ENCODE data around the gene SPIRE1. TPM values are rescaled to one million over a fixed set of nuclear protein-coding genes. Genes with fewer than 3 reads are reported as not detected.
"Not testable (repeated sequence)": the region's sequence is repeated elsewhere in the genome, so short reads cannot be mapped to it uniquely, and the experiment has no call there.

The SPIRE1 gene
- total RNA-seq, 1 donor from 2014 or later, result 15.7 TPM

DNA sequence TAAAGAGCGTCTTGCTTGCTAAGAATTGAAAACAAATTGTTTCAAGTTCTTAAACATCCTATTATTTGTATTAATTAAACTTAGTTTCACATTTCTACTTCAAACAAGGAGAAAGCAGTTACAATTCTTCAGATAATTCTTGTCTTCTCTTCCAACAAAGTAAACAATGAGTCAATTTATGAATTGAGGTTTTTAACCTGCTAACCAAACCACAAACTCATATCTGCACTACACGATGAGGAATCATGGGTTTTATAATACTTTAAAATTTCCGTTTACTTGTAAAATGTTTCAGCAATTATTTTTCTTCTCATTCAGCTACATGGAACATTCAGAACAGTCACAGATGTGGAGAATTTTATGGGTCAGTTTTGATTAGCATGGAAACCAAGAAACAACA, 114.2 kb downstream of the SPIRE1 start:
- no peak overlapping the region for H3K27ac ChIP-seq
- no peaks in the 10 kb centered on the region for H3K27me3 ChIP-seq
- no peaks in the 10 kb centered on the region for H3K36me3 ChIP-seq
- H3K4me3 ChIP-seq, result no peak overlapping the region
- no peak for DNase-seq (ENCODE audit: extremely low spot score in 2 of 2)
- H3K4me1 ChIP-seq, result no peaks in the 10 kb centered on the region
- peaks cover 15% of the 10 kb centered on the region for H3K9me3 ChIP-seq
- intact Hi-C loops (cut with DNase I), result no loop called here
- TF ChIP-seq POLR2A (IDR thresholded peaks at IDR 0.05) (no peak), POLR2AphosphoS5 (IDR thresholded peaks at IDR 0.05; ENCODE audit: insufficient read depth in 1 of 2, low read depth in 1 of 2) (no peak)
- TF ChIP-seq, protein P1, sequence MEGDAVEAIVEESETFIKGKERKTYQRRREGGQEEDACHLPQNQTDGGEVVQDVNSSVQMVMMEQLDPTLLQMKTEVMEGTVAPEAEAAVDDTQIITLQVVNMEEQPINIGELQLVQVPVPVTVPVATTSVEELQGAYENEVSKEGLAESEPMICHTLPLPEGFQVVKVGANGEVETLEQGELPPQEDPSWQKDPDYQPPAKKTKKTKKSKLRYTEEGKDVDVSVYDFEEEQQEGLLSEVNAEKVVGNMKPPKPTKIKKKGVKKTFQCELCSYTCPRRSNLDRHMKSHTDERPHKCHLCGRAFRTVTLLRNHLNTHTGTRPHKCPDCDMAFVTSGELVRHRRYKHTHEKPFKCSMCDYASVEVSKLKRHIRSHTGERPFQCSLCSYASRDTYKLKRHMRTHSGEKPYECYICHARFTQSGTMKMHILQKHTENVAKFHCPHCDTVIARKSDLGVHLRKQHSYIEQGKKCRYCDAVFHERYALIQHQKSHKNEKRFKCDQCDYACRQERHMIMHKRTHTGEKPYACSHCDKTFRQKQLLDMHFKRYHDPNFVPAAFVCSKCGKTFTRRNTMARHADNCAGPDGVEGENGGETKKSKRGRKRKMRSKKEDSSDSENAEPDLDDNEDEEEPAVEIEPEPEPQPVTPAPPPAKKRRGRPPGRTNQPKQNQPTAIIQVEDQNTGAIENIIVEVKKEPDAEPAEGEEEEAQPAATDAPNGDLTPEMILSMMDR (IDR thresholded peaks at IDR 0.05), result no peak

GRCh38 chr18:12540751-12541150, 117.2 kb downstream of the SPIRE1 start:
- Histone ChIP-seq H3K36me3 (no peaks in the 10 kb centered on the region), H3K27me3 (no peaks in the 10 kb centered on the region), H3K4me3 (no peak overlapping the region), H3K4me1 (no peaks in the 10 kb centered on the region), H3K27ac (no peak overlapping the region), H3K9me3 (peaks cover 15% of the 10 kb centered on the region)
- intact Hi-C loops (cut with DNase I), result no loop called here
- TF ChIP-seq, protein P1 (IDR thresholded peaks at IDR 0.05), result no peak
- no peak for TF ChIP-seq POLR2A (IDR thresholded peaks at IDR 0.05)
- no peak for TF ChIP-seq POLR2AphosphoS5 (IDR thresholded peaks at IDR 0.05; ENCODE audit: insufficient read depth in 1 of 2, low read depth in 1 of 2)
- DNase-seq (ENCODE audit: extremely low spot score in 2 of 2), result no peak

GRCh38 chr18:12539158-12539557, 118.7 kb downstream of the SPIRE1 start:
- H3K4me1 ChIP-seq; H3K4me3 ChIP-seq; H3K27me3 ChIP-seq; DNase-seq (ENCODE audit: extremely low spot score in 2 of 2); H3K36me3 ChIP-seq; H3K27ac ChIP-seq; intact Hi-C loops (cut with DNase I): not testable (repeated sequence)
- peaks cover 15% of the 10 kb centered on the region for H3K9me3 ChIP-seq

DNA sequence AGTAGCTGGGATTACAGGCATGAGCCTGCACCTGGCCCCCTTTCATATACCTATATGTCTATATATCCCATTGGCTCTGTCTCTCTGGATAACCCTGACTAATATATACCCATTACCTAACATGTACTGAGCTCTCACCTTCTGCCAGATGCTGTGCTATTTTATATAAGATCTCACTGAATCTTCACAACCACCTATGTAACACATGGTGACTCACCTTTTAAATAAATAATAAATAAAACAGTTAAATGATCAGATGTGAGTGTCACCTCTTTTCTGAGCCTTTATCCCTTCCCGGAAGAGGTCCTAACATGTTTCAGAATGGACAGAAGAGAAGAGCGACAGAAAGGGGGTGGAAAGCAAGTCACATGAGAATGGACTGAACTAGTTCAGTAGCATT, 123.1 kb downstream of the SPIRE1 start:
- H3K36me3 ChIP-seq, result no peaks in the 10 kb centered on the region
- H3K27ac ChIP-seq, result no peak overlapping the region
- H3K4me3 ChIP-seq, result no peak overlapping the region
- intact Hi-C loops (cut with DNase I), result no loop called here
- no peak for TF ChIP-seq POLR2A (IDR thresholded peaks at IDR 0.05)
- TF ChIP-seq, protein P1 (IDR thresholded peaks at IDR 0.05), result no peak
- TF ChIP-seq POLR2AphosphoS5 (IDR thresholded peaks at IDR 0.05; ENCODE audit: insufficient read depth in 1 of 2, low read depth in 1 of 2), result no peak
- no peaks in the 10 kb centered on the region for H3K27me3 ChIP-seq
- no peaks in the 10 kb centered on the region for H3K9me3 ChIP-seq
- DNase-seq (ENCODE audit: extremely low spot score in 2 of 2), result no peak
- H3K4me1 ChIP-seq, result no peaks in the 10 kb centered on the region

DNA sequence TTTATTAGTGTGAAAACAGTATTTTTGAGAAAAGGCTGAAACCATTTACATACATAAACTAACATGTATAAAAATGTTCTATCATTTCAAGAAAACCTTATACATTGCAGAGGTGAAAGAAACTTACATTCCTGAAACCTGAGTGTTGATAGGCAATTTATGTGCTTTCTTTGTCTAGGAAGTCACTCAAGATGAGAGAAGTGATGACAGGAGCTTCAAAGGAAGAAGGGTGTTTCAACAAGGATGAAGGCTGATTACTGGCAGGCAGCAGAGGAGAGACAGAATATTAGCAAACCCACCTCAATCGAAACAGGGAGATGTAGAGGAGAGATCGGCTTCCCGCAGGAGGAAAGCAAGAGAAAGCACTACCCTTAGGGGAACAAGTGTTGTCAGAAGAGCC, 125.2 kb downstream of the SPIRE1 start:
- no peaks in the 10 kb centered on the region for H3K27me3 ChIP-seq
- H3K9me3 ChIP-seq, result no peaks in the 10 kb centered on the region
- no peaks in the 10 kb centered on the region for H3K36me3 ChIP-seq
- intact Hi-C loops (cut with DNase I), result no loop called here
- TF ChIP-seq, protein P1 (IDR thresholded peaks at IDR 0.05), result no peak
- no peak for TF ChIP-seq POLR2A (IDR thresholded peaks at IDR 0.05)
- no peak for TF ChIP-seq POLR2AphosphoS5 (IDR thresholded peaks at IDR 0.05; ENCODE audit: insufficient read depth in 1 of 2, low read depth in 1 of 2)
- no peak for DNase-seq (ENCODE audit: extremely low spot score in 2 of 2)
- H3K4me3 ChIP-seq, result no peak overlapping the region
- no peak overlapping the region for H3K27ac ChIP-seq
- no peaks in the 10 kb centered on the region for H3K4me1 ChIP-seq

GRCh38 chr18:12531749-12532148, 126.2 kb downstream of the SPIRE1 start:
- no peaks in the 10 kb centered on the region for H3K9me3 ChIP-seq
- H3K27ac ChIP-seq, result no peak overlapping the region
- H3K4me3 ChIP-seq, result no peak overlapping the region
- no peaks in the 10 kb centered on the region for H3K4me1 ChIP-seq
- H3K27me3 ChIP-seq, result no peaks in the 10 kb centered on the region
- TF ChIP-seq POLR2AphosphoS5 (IDR thresholded peaks at IDR 0.05; ENCODE audit: insufficient read depth in 1 of 2, low read depth in 1 of 2) (no peak), POLR2A (IDR thresholded peaks at IDR 0.05) (no peak)
- TF ChIP-seq, protein P1 (IDR thresholded peaks at IDR 0.05), result no peak
- DNase-seq (ENCODE audit: extremely low spot score in 2 of 2), result no peak
- intact Hi-C loops (cut with DNase I), result no loop called here
- H3K36me3 ChIP-seq, result no peaks in the 10 kb centered on the region
